H9 (cell line): ENCODE measurements around the gene FASTK. TPM values are rescaled to one million over a fixed set of nuclear protein-coding genes. Genes with fewer than 3 reads are reported as not detected.

ENCODE experiments used
- DNase-seq: peaks from one replicate; pipeline ENCODE4 v3.0.0-alpha.2; 2017
- H2AFZ ChIP-seq: one replicate; pipeline ENCODE4 v1.6.1; 2013; ENCODE audit warnings: mild to moderate bottlenecking, low read length, control low read depth, moderate library complexity
- H2AK5ac ChIP-seq: 2 replicates; pipeline ENCODE4 v1.6.1; 2013; ENCODE audit warnings: low read length, control low read depth, mixed read lengths; ENCODE audit not compliant: insufficient read length
- H2BK120ac ChIP-seq: one replicate; pipeline ENCODE4 v1.6.1; 2013; ENCODE audit warnings: low read depth, mild to moderate bottlenecking, low read length, control low read depth, inconsistent platforms; ENCODE audit not compliant: poor library complexity, severe bottlenecking
- H2BK12ac ChIP-seq: 2 replicates; pipeline ENCODE4 v1.6.1; 2013; ENCODE audit warnings: low read length, control low read depth, mixed read lengths, low read depth; ENCODE audit not compliant: insufficient read length
- H2BK15ac ChIP-seq: 2 replicates; pipeline ENCODE4 v1.6.1; 2013; ENCODE audit warnings: low read depth, low read length, control low read depth
- H2BK20ac ChIP-seq: one replicate; pipeline ENCODE4 v1.6.1; 2013; ENCODE audit warnings: low read depth, mild to moderate bottlenecking, low read length, control low read depth, inconsistent platforms; ENCODE audit not compliant: poor library complexity, severe bottlenecking
- H2BK5ac ChIP-seq: 2 replicates; pipeline ENCODE4 v1.6.1; 2013; ENCODE audit warnings: low read length, control low read depth, mixed read lengths; ENCODE audit not compliant: insufficient read length
- H3K14ac ChIP-seq: 2 replicates; pipeline ENCODE4 v1.6.1; 2013; ENCODE audit warnings: low read length, control low read depth; ENCODE audit not compliant: insufficient read depth
- H3K18ac ChIP-seq: 2 replicates; pipeline ENCODE4 v1.6.1; 2013; ENCODE audit warnings: low read depth, mild to moderate bottlenecking, mixed read lengths, low read length, control low read depth; ENCODE audit not compliant: insufficient read length
- H3K23ac ChIP-seq: 2 replicates; pipeline ENCODE4 v1.6.1; 2013; ENCODE audit warnings: low read length, control low read depth, mixed read lengths, low read depth; ENCODE audit not compliant: insufficient read length
- H3K23me2 ChIP-seq: 2 replicates; pipeline ENCODE4 v1.6.1; 2013; ENCODE audit warnings: low read depth, mild to moderate bottlenecking, mixed read lengths, low read length, control low read depth; ENCODE audit not compliant: insufficient read length, poor library complexity, severe bottlenecking
- H3K27ac ChIP-seq: 2 replicates; pipeline ENCODE4 v1.5.1; 2013; ENCODE audit warnings: low read length, control low read depth, mixed read lengths, low read depth; ENCODE audit not compliant: insufficient read length
- H3K27me3 ChIP-seq: 2 replicates; pipeline ENCODE4 v1.6.1; 2013; ENCODE audit warnings: low read length, control low read depth, inconsistent platforms; ENCODE audit not compliant: insufficient read depth
- H3K4ac ChIP-seq: 2 replicates; pipeline ENCODE4 v1.6.1; 2013; ENCODE audit warnings: low read depth, mild to moderate bottlenecking, control low read depth, inconsistent platforms, low read length, moderate library complexity
- H3K4me1 ChIP-seq: 2 replicates; pipeline ENCODE4 v1.6.1; 2013; ENCODE audit warnings: low read length, control low read depth, inconsistent platforms; ENCODE audit not compliant: insufficient read depth
- H3K4me2 ChIP-seq: 2 replicates; pipeline ENCODE4 v1.6.1; 2013; ENCODE audit warnings: low read length, control low read depth, mixed read lengths; ENCODE audit not compliant: insufficient read length, insufficient read depth
- H3K56ac ChIP-seq: 2 replicates; pipeline ENCODE4 v1.6.1; 2013; ENCODE audit warnings: low read depth, mild to moderate bottlenecking, mixed read lengths, low read length, control low read depth; ENCODE audit not compliant: insufficient read length
- H3K79me1 ChIP-seq: 2 replicates; pipeline ENCODE4 v1.6.1; 2013; ENCODE audit warnings: low read depth, mild to moderate bottlenecking, moderate library complexity, low read length, control low read depth, inconsistent platforms; ENCODE audit not compliant: insufficient read depth, poor library complexity, severe bottlenecking
- H3K79me2 ChIP-seq: 2 replicates; pipeline ENCODE4 v1.6.1; 2013; ENCODE audit warnings: low read length, control low read depth, inconsistent platforms; ENCODE audit not compliant: insufficient read depth
- H3K9ac ChIP-seq: 2 replicates; pipeline ENCODE4 v1.6.1; 2013; ENCODE audit warnings: low read length, control low read depth, mixed read lengths; ENCODE audit not compliant: insufficient read length; ENCODE audit errors: extremely low read depth
- H3K9me3 ChIP-seq: one replicate; pipeline ENCODE4 v1.6.1; 2013; ENCODE audit warnings: low read depth, low read length, inconsistent platforms; ENCODE audit not compliant: control insufficient read depth
- H3T11ph ChIP-seq: one replicate; pipeline ENCODE4 v1.6.1; 2013; ENCODE audit warnings: mild to moderate bottlenecking, low read length, control low read depth, inconsistent platforms
- H4K20me1 ChIP-seq: one replicate; pipeline ENCODE4 v1.6.1; 2013; ENCODE audit not compliant: control insufficient read depth, insufficient read length, insufficient read depth
- H4K5ac ChIP-seq: 2 replicates; pipeline ENCODE4 v1.6.1; 2013; ENCODE audit warnings: low read depth, mild to moderate bottlenecking, mixed read lengths, low read length, control low read depth; ENCODE audit not compliant: insufficient read length
- H4K8ac ChIP-seq: replicated peaks from 2 replicates; pipeline ENCODE4 v1.6.1; 2013; ENCODE audit warnings: low read length, control low read depth, mixed read lengths, low read depth; ENCODE audit not compliant: insufficient read length
- H4K91ac ChIP-seq: 2 replicates; pipeline ENCODE4 v1.6.1; 2013; ENCODE audit warnings: low read depth, mild to moderate bottlenecking, moderate library complexity, mixed read lengths, low read length, control low read depth; ENCODE audit not compliant: insufficient read length
- H3K27ac Mint-ChIP-seq, 3 experiments: 2 replicates in 2 of 3; 3 replicates in 1 of 3; pipeline ENCODE4 v1.8.0; 2020 to 2021; ENCODE audit warnings: mixed read lengths in 3 of 3, mild to moderate bottlenecking in 1 of 3, moderate library complexity in 1 of 3
- H3K27me3 Mint-ChIP-seq: 2 replicates; pipeline ENCODE4 v1.8.0; 2021; ENCODE audit warnings: low read depth, mild to moderate bottlenecking, moderate library complexity, mixed read lengths
- H3K36me3 Mint-ChIP-seq, 3 experiments: 2 replicates in 2 of 3; 3 replicates in 1 of 3; pipeline ENCODE4 v1.8.0; 2020 to 2021; ENCODE audit warnings: low read depth in 3 of 3, mixed read lengths in 3 of 3; ENCODE audit not compliant: insufficient read depth in 1 of 3
- H3K4me1 Mint-ChIP-seq, 2 experiments: 2 replicates each; pipeline ENCODE4 v1.8.0; 2020; ENCODE audit warnings: mixed read lengths in 2 of 2
- H3K4me3 Mint-ChIP-seq, 2 experiments: 2 replicates in 1 of 2; 3 replicates in 1 of 2; pipeline ENCODE4 v1.8.0; 2020 to 2021; ENCODE audit warnings: mild to moderate bottlenecking in 2 of 2, mixed read lengths in 2 of 2, moderate library complexity in 1 of 2
- H3K9me3 Mint-ChIP-seq, 2 experiments: 2 replicates in 1 of 2; 3 replicates in 1 of 2; pipeline ENCODE4 v1.8.0; 2020; ENCODE audit warnings: mild to moderate bottlenecking in 2 of 2, mixed read lengths in 2 of 2, moderate library complexity in 1 of 2
- WGBS: extraction: QIAGEN DNeasy Blood & Tissue Kit; methylation state at CpG from one replicate; pipeline ENCODE4 v1.1.7; 2013; ENCODE audit warnings: missing lambda C conversion rate, low lambda C conversion rate, mixed read lengths; ENCODE audit not compliant: insufficient read length; ENCODE audit errors: extremely low coverage; 5-methylcytosine and 5-hydroxymethylcytosine counted together
- total RNA-seq: library from RNA; stranded (reverse); gene quantifications from 2 replicates; pipeline ENCODE4 v1.2.1, GENCODE V29; 2021
- TF ChIP-seq, protein P1 (sequence below): fragments of 200-600 bp; sonication (generic); conservative IDR thresholded peaks from 3 replicates; pipeline ENCODE4 v1.8.0; 2021; ENCODE audit warnings: antibody characterized with exemption, mild to moderate bottlenecking

Gene FASTK
- total RNA-seq, 1 experiment from 2014 or later, result 57.8 TPM

DNA sequence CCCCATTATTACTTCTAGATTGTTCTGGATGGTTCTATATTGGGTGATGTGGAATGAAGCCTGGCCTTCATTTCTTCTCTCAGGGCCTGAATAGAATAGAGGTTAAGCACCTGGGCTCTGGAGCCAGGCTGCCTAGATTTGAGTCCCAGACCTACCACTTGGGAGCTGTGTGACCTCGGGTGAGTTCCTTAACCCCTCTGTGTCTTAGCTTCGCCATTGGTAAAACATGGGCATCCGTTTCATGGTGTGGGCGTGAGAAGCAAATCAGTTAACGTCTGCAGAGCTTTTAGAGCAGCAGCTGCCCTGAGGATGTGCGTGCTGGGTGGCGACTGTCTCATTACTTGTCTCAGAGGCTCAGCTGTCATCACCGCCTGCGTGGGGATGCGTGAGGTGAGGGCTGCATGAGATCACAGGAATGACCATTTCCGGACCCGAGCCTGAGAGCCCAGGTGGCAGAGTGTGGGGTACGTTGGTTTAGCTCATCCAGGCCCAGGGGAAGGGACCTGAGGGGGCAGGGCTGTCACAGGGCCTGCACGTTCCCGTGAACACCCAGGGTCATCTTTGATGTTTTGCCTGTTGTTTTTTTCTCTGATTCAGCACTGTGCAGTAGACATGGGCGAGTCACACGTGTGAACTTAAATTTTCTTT lies 15.3 kb upstream of the FASTK start:
- Histone ChIP-seq H3K27me3 (no peaks in the 10 kb centered on the region), H3K56ac (no peak overlapping the region), H2BK5ac (no peak overlapping the region), H3K14ac (no peak overlapping the region), H3K79me2 (peaks cover 29% of the 10 kb centered on the region), H3T11ph (no peak overlapping the region), H3K18ac (no peak overlapping the region), H3K27ac (no peak overlapping the region), H2AFZ (no peak overlapping the region), H2AK5ac (no peak overlapping the region), H3K4ac (no peak overlapping the region), H4K8ac (no peak overlapping the region), H4K5ac (no peak overlapping the region), H3K4me1 (no peaks in the 10 kb centered on the region; the same call in 1 of the 2 replicates), H3K9me3 (no peaks in the 10 kb centered on the region), H2BK12ac (no peak overlapping the region), H3K4me2 (no peak overlapping the region), H3K9ac (no peak overlapping the region), H4K20me1 (no peaks in the 10 kb centered on the region), H3K23ac (no peak overlapping the region), H3K79me1 (peaks cover 7% of the 10 kb centered on the region), H4K91ac (no peak overlapping the region), H3K23me2 (no peaks in the 10 kb centered on the region), H2BK20ac (no peak overlapping the region), H2BK120ac (no peak overlapping the region), H2BK15ac (no peak overlapping the region)
- Mint-ChIP-seq H3K4me1 (peaks cover 16 to 24% of the 10 kb centered on the region in 2 experiments), H3K9me3 (no peaks in the 10 kb centered on the region), H3K4me3 (no peak overlapping the region), H3K27me3 (no peaks in the 10 kb centered on the region), H3K27ac (peak overlapping the region in 1 of 3 experiments; percentile 53; a peak in 1 of 7 replicates), H3K36me3 (peaks cover 0 to 25% (median 8%) of the 10 kb centered on the region in 3 experiments; a peak in 5 of 7 replicates)
- TF ChIP-seq, protein P1, sequence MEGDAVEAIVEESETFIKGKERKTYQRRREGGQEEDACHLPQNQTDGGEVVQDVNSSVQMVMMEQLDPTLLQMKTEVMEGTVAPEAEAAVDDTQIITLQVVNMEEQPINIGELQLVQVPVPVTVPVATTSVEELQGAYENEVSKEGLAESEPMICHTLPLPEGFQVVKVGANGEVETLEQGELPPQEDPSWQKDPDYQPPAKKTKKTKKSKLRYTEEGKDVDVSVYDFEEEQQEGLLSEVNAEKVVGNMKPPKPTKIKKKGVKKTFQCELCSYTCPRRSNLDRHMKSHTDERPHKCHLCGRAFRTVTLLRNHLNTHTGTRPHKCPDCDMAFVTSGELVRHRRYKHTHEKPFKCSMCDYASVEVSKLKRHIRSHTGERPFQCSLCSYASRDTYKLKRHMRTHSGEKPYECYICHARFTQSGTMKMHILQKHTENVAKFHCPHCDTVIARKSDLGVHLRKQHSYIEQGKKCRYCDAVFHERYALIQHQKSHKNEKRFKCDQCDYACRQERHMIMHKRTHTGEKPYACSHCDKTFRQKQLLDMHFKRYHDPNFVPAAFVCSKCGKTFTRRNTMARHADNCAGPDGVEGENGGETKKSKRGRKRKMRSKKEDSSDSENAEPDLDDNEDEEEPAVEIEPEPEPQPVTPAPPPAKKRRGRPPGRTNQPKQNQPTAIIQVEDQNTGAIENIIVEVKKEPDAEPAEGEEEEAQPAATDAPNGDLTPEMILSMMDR, result no peak
- WGBS, result no CpG with 5 or more reads among the region's 17 CpGs
- no peak for DNase-seq
